ENCODE results near the gene BLOC1S5.

GRCh38 chr6:7971499-7971898 lies 92.7 kb downstream of the BLOC1S5 start:
- no peak for TF ChIP-seq ZNF274 (IDR thresholded peaks at IDR 0.05; ENCODE audit: low read depth, low read length)
- TF ChIP-seq YY1 (IDR thresholded peaks at IDR 0.05; ENCODE audit: insufficient read depth, insufficient read length), result no peak

Measured in NT2/D1 (cell line).